Psoas muscle (tissue), 8 donors: ENCODE results near the gene LIF. TPM values are rescaled to one million over a fixed set of nuclear protein-coding genes. Genes with fewer than 3 reads are reported as not detected.

Source experiments
- ATAC-seq, 4 donors: fragments of 200-7000 bp; cut with Tn5 transposase; one replicate each; pipeline ENCODE4 v1.9.1; 2020; ENCODE audit warnings: moderate library complexity in 3 of 4, mild to moderate bottlenecking in 2 of 4
- DNase-seq, 2 donors: peaks; one replicate each; pipeline ENCODE4 v3.0.0-alpha.2; 2020
- H3K27ac ChIP-seq: fragments of 200-600 bp; one replicate; pipeline ENCODE4 v1.8.0; 2022
- H3K27me3 ChIP-seq, 3 donors: fragments of 200-600 bp in 1 of 3; one replicate each; pipeline versions ENCODE4 v1.6.1 to v1.8.0; 2013 to 2022; ENCODE audit warnings: low read length in 2 of 3, mild to moderate bottlenecking in 2 of 3, moderate library complexity in 1 of 3; ENCODE audit not compliant: insufficient read depth in 3 of 3
- H3K36me3 ChIP-seq, 2 donors: fragments of 200-600 bp in 1 of 2; one replicate each; pipeline versions ENCODE4 v1.6.1 to v1.8.0; 2013 to 2022; ENCODE audit warnings: low read depth in 1 of 2, mild to moderate bottlenecking in 1 of 2, moderate library complexity in 1 of 2; ENCODE audit not compliant: insufficient read depth in 1 of 2
- H3K4me1 ChIP-seq: fragments of 200-600 bp; one replicate; pipeline ENCODE4 v1.8.0; 2022
- H3K4me3 ChIP-seq: fragments of 200-600 bp; one replicate; pipeline ENCODE4 v1.8.0; 2022; ENCODE audit warnings: mild to moderate bottlenecking
- H3K9me3 ChIP-seq: fragments of 200-600 bp; one replicate; pipeline ENCODE4 v1.8.0; 2022
- CTCF ChIP-seq: fragments of 200-600 bp; IDR thresholded peaks from one replicate; pipeline ENCODE4 v1.8.0; 2022; ENCODE audit warnings: antibody characterized with exemption
- WGBS, 3 donors: extraction: QIAGEN DNeasy Blood & Tissue Kit; methylation state at CpG; one replicate each; pipeline versions ENCODE4 v1.1.6 to v1.1.7; 2013; 5-methylcytosine and 5-hydroxymethylcytosine counted together
- intact Hi-C, 2 donors: fragments of 100-400 bp; cut with DNase I; formaldehyde crosslinking; loops; one replicate each; pipeline versions ENCODE4 v1.11.0 to v1.14.2; 2022
- polyA plus RNA-seq, 3 donors: library from polyadenylated mRNA; stranded (reverse); fragments of 200-250 nt; gene quantifications; one replicate each; pipeline ENCODE4 v1.2.3, GENCODE V29; 2013
- total RNA-seq, 4 donors: library from RNA; stranded (reverse); fragmentation: NEBNext Ultra II Directional in 2 of 4; extraction: Animal tissue kit (Norgen Biotek cat#: 25700) in 2 of 4; gene quantifications; one replicate each; pipeline versions ENCODE4 v1.2.1 to v1.2.4, GENCODE V29; 2021 to 2023
- donor health status: healthy with polysubstance abuse.
- donor health status: DM: no; HTN: no; CAD: no; lungs with moderate emphysema.
- donor health status: Bipolar disorder and iron deficiency.
- donor health status: healthy.
- donor health status: DM: yes; HTN: yes; CAD: no.
- donor health status: DM: no; HTN: no; CAD: no.
- donor health status: DM: no; HTN: no; CAD: no.
- donor health status: DM: yes; HTN: yes; CAD: no.

LIF gene
- total and polyA plus RNA-seq, 7 donors: 0.10 to 21.4 (median 0.33) TPM; not detected in 1

- ATAC-seq (no peak), DNase-seq (no peak)
- TF ChIP-seq CTCF: no peak
- intact Hi-C loops: no loop called here
- H3K27ac ChIP-seq: no peak overlapping the region
- H3K9me3 ChIP-seq: no peaks in the 10 kb centered on the region
- no peaks in the 10 kb centered on the region for H3K36me3 ChIP-seq
- H3K27me3 ChIP-seq: peaks cover 0 to 51% (median 18%) of the 10 kb centered on the region in 3 donors
- peaks cover 4% of the 10 kb centered on the region for H3K4me1 ChIP-seq
- H3K4me3 ChIP-seq: peak overlapping the region; percentile 61
- WGBS, 3 donors: 59 to 60% (median 60%) methylated on average over 13 to 15 of the region's 15 CpGs
These were observed 1.2 kb downstream of the LIF start for GRCh38 chr22:30245181-30245984.

- peaks cover 0 to 51% (median 18%) of the 10 kb centered on the region in 3 donors for H3K27me3 ChIP-seq
- no peak overlapping the region for H3K27ac ChIP-seq
- 87 to 94% (median 88%) methylated on average over 5 of the region's 5 CpGs for WGBS, 3 donors
- ATAC-seq: no peak
- DNase-seq: no peak
- no peak for TF ChIP-seq CTCF
- H3K4me3 ChIP-seq: no peak overlapping the region
- no peaks in the 10 kb centered on the region for H3K9me3 ChIP-seq
- no peaks in the 10 kb centered on the region for H3K36me3 ChIP-seq
- intact Hi-C loops: no loop called here
- peaks cover 4% of the 10 kb centered on the region for H3K4me1 ChIP-seq
These were observed 1.9 kb downstream of the LIF start for GRCh38 chr22:30244641-30245040.

GRCh38 chr22:30244066-30244465 is 2.5 kb downstream of the LIF start:
- H3K9me3 ChIP-seq: no peaks in the 10 kb centered on the region

GRCh38 chr22:30243661-30244060 is 2.9 kb downstream of the LIF start:
- no peak for ATAC-seq
- peaks cover 0 to 43% (median 20%) of the 10 kb centered on the region in 3 donors for H3K27me3 ChIP-seq
- no peaks in the 10 kb centered on the region for H3K9me3 ChIP-seq
- H3K36me3 ChIP-seq: no peaks in the 10 kb centered on the region
- peaks cover 4% of the 10 kb centered on the region for H3K4me1 ChIP-seq
- 93 to 95% (median 95%) methylated on average over 22 of the region's 22 CpGs for WGBS, 3 donors
- no peak overlapping the region for H3K27ac ChIP-seq
- no peak overlapping the region for H3K4me3 ChIP-seq
- TF ChIP-seq CTCF: no peak
- no peak for DNase-seq
- intact Hi-C loops: no loop called here

More at GRCh38 chr22:30244066-30244465, 2.5 kb downstream of the LIF start:
- intact Hi-C loops: no loop called here
- Histone ChIP-seq H3K4me3 (no peak overlapping the region), H3K27ac (no peak overlapping the region), H3K4me1 (peaks cover 4% of the 10 kb centered on the region), H3K36me3 (no peaks in the 10 kb centered on the region), H3K27me3 (peaks cover 0 to 47% (median 19%) of the 10 kb centered on the region in 3 donors)
- ATAC-seq (no peak), DNase-seq (no peak)
- WGBS, 3 donors: 92 to 95% (median 95%) methylated on average over 10 of the region's 10 CpGs
- TF ChIP-seq CTCF: no peak
